Measurements from ENCODE around the gene TAGAP. TPM values are rescaled to one million over a fixed set of nuclear protein-coding genes. Genes with fewer than 3 reads are reported as not detected.

Gene TAGAP
- total RNA-seq, 1 experiment from 2014 or later = not detected

- Mint-ChIP-seq H3K36me3 (ENCODE audit: insufficient read depth in 1 of 3, low read depth in 3 of 3) (no peaks in the 10 kb centered on the region), H3K4me1 (peaks cover 0 to 3% of the 10 kb centered on the region in 2 experiments; a peak in 1 of 4 replicates), H3K4me3 (no peak overlapping the region), H3K27me3 (ENCODE audit: low read depth) (no peaks in the 10 kb centered on the region; the same call in 1 of the 2 replicates), H3K9me3 (no peaks in the 10 kb centered on the region), H3K27ac (no peak overlapping the region)
- no peak overlapping the region for H3K18ac ChIP-seq (ENCODE audit: insufficient read length, low read depth, low read length)
- no peaks in the 10 kb centered on the region for H3K4me1 ChIP-seq (ENCODE audit: insufficient read depth, low read length)
- H4K91ac ChIP-seq (ENCODE audit: insufficient read length, low read depth, low read length) = no peak overlapping the region
- DNase-seq = no peak
- no peak overlapping the region for H4K5ac ChIP-seq (ENCODE audit: insufficient read length, low read depth, low read length)
- no peak overlapping the region for H3K4ac ChIP-seq (ENCODE audit: low read depth, low read length)
- H3K9me3 ChIP-seq (ENCODE audit: control insufficient read depth, low read depth, low read length) = no peaks in the 10 kb centered on the region
- H3K14ac ChIP-seq (ENCODE audit: insufficient read depth, low read length) = no peak overlapping the region
- H3K27ac ChIP-seq (ENCODE audit: insufficient read length, low read depth, low read length) = no peak overlapping the region
- no peaks in the 10 kb centered on the region for H3K27me3 ChIP-seq (ENCODE audit: insufficient read depth, low read length)
- H2BK5ac ChIP-seq (ENCODE audit: insufficient read length, low read length) = no peak overlapping the region
- H2AK5ac ChIP-seq (ENCODE audit: insufficient read length, low read length) = no peak overlapping the region
- no peaks in the 10 kb centered on the region for H3K23me2 ChIP-seq (ENCODE audit: insufficient read length, low read depth, low read length, poor library complexity, severe bottlenecking)
- H2BK20ac ChIP-seq (ENCODE audit: low read depth, low read length, poor library complexity, severe bottlenecking) = no peak overlapping the region
- no peak overlapping the region for H2BK120ac ChIP-seq (ENCODE audit: low read depth, low read length, poor library complexity, severe bottlenecking)
- no peaks in the 10 kb centered on the region for H3K79me2 ChIP-seq (ENCODE audit: insufficient read depth, low read length)
- TF ChIP-seq CTCF (conservative IDR thresholded peaks at IDR 0.05) = no peak
- no peak overlapping the region for H3K4me2 ChIP-seq (ENCODE audit: insufficient read depth, insufficient read length, low read length)
- H2BK15ac ChIP-seq (ENCODE audit: low read depth, low read length) = no peak overlapping the region
- H3T11ph ChIP-seq (ENCODE audit: low read length) = no peak overlapping the region
- H3K79me1 ChIP-seq (ENCODE audit: insufficient read depth, low read depth, low read length, poor library complexity, severe bottlenecking) = no peaks in the 10 kb centered on the region
- no peak overlapping the region for H3K9ac ChIP-seq (ENCODE audit: extremely low read depth, insufficient read length, low read length)
- no peak overlapping the region for H3K23ac ChIP-seq (ENCODE audit: insufficient read length, low read depth, low read length)
- no peak overlapping the region for H4K8ac ChIP-seq (replicated peaks; ENCODE audit: insufficient read length, low read depth, low read length)
- no peak overlapping the region for H2AFZ ChIP-seq (ENCODE audit: low read length)
- H2BK12ac ChIP-seq (ENCODE audit: insufficient read length, low read depth, low read length) = no peak overlapping the region
- no peak overlapping the region for H3K56ac ChIP-seq (ENCODE audit: insufficient read length, low read depth, low read length)
- WGBS (ENCODE audit: extremely low coverage, insufficient read length, low lambda C conversion rate) = no CpG with 5 or more reads among the region's 2 CpGs
- no peaks in the 10 kb centered on the region for H4K20me1 ChIP-seq (ENCODE audit: control insufficient read depth, insufficient read depth, insufficient read length)
Observed at GRCh38 chr6:159084493-159085091, 39.8 kb upstream of the TAGAP start.

Measured in H9 (cell line).